NCI-H524 treated with DMSO at 0.1 percent for 48 hours (cell line): ENCODE measurements around the gene URB1.
A peak's percentile ranks its signal among the peaks of the same experiment; 100 is the strongest.
"Not testable (repeated sequence)": the region's sequence is repeated elsewhere in the genome, so short reads cannot be mapped to it uniquely, and the experiment has no call there.

ENCODE experiments used
- DNase-seq: peaks from one replicate; lab custom pipeline; 2025; lab: John Stamatoyannopoulos, UW

Gene URB1

DNA sequence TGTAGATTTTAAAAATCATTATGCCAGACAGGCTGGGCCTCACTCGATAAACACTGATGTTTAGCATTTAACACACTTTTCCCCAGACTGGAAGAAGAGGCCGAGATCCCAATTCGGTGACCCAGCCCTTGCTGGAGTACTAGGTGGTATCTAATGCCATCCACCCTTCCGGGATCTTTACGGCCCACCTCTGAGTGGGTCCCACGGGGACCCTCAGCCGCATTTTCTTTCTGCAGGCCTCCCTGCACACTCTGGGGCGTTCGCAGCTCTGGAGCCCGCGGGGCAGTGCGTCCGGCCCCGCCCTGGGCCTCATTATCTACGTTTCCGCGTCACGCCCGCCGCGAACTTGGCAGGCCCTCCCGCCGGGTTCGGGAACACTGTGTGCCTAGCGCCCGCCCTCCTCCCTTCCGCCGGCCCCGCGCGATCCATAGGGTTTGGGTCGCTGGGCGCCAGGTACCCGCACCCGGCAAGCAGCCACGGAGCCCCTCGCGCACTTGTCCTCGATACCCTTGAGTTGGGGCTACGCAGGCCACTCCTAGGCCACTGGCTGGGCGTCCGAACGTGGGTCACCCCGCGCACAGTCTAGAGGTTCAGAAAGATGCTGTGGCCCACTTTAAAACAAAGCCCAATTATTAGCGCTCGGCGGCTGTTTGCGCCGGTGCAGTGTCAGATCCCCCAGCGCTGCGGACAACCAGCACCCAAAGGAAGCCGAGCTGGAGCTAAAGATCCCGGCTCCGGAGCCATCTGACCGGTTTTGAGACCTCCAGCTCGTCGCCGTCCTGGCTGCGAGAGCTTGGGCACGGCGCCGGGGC lies 18.7 kb upstream of the URB1 start:
- no peak for DNase-seq

- no peak for DNase-seq
Observed at GRCh38 chr21:32410916-32411315, 18.1 kb upstream of the URB1 start.

GRCh38 chr21:32410291-32410690 lies 17.5 kb upstream of the URB1 start:
- no peak for DNase-seq

DNA sequence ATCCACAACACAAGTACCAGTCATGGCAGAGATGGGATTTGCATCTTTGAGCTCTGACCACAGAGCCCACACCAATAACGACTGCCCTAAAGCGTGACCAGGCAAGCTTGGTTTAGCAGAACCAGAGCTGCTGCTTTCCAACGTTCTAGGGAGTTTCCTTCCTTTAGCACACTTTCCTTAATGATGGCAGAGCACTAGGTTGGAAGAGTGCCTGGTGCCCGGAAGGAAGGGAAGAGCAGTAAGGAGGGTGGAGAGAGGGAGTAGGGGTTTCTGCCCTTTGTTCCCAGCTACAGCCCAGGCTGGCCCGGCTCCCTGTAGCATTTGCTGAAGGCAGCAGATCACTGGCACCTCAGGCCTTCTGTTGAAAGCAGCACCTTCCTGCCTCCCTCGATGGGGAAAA lies 13.6 kb upstream of the URB1 start:
- no peak for DNase-seq

DNA sequence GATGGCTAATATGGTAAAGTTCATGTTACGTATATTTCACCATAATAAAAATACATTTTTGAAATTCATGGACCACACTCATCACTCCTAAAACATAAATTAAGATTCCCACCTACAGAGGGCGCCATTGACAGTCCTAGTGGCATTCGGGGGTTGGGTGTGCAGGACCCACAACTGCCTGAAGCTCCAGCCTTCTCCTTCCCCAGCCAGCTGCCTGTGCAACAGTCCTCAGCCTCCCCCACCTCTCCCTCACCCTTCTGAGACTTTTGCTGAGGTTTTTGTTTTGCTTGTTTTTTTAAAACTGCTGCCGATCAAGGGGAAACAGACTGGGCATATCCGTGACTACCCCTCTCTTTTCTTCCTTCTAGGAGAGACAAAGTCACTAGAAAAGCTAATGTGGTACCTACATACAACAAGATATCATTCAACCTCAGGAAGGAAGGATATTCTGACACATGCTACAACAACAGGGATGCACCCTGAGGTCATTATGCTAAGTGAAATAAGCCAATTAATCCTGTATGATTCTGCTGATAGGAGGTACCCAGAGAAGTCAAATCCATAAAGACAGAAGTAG lies 10.5 kb upstream of the URB1 start:
- DNase-seq, result peak; percentile 44

DNA sequence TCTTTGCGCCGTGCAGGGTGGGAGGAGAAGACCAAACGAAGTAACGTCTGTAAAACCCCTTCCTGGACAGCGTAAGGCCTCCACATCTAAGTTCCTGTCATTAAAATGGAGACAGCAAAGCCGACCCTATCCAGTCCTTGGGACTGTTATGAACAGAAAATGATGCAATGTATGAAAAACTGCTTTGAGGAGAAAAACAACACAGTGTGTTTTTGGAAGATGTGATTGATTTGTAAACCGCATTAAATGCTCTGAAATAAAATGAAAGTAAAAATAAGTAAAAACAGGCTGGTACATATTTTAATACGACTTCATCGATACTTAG lies 827 bp upstream of the URB1 start:
- DNase-seq, result no peak

DNA sequence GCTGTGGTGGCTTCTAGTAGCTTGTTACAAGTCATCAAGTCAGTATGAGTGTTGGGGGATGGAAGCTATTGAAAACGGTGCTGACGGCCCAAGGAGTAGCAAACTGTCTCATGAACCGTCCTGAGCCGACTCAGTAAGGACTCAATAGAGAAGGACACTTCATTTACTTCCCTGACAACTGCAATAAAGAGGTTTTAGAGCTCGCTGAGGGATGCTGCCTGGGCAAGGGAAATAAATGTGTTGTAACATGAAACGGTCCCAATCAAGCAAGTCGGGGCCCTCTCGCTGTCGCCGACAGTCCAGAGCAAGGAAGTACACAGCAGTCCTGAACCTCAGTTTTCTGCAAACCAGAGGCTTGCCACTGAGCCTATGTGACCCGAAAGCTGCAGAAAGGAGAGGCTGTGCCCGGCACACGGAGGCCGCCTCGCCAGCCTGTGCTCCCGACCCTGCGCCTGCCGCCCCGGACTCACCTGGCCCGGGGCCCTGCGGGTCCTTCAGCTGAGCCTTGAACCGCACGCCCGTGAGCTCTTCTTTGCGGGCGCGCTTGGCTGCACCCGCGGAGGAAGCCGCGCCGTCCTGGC lies 423 bp downstream of the URB1 start:
- no peak for DNase-seq

DNA sequence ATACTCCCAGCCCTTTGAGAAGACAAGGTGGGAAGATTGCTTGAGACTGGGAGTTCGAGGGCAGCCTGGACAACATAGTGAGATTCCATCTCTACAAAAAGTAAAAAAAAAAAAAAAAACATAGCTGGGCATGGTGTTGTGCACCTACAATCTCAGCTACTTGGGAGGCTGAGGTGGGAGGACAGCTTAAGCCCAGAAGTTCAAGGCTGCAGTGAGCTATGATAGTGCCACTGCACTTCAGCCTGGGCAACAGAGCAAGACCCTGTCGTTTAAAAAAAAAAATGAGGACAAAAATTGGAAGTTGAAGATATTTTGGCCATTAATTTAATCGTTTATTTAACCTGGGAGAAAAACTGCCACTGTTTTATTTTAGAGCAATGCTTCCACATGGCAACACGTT lies 1.1 kb downstream of the URB1 start:
- no peak for DNase-seq

- not testable (repeated sequence) for DNase-seq
Observed at GRCh38 chr21:32390537-32391224, 2.1 kb downstream of the URB1 start.

DNA sequence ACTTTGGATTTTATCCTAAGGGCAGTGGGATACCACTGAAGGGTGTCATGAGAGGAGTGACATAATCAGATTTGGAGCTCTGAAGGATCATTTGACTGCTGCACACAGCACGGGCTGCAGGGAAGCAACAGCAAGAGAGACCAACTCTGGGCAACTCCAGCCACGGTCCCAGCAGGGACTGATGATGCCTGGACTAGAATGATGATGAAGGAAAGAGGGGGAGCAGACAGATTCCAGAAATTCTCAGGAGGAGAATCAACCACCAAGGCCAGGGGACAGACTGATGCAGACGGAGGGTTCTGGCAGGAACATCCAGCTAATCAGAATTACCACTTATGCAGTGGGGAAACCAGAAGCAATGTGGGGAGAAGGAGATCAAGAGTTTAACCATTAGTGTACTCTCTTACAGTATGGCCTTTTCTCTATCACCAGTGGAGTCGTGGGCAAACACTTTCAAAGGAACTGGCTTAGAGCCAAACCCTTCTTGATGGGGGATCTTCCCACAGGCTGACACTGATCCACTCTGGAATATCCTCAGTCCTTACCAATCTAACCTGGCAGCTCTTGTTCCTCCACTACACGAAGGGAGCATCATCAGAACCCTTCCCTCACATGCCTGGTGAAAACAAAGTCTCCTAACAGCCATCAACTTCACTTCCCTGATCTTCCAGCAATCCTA lies 3.3 kb downstream of the URB1 start:
- DNase-seq, result no peak

DNA sequence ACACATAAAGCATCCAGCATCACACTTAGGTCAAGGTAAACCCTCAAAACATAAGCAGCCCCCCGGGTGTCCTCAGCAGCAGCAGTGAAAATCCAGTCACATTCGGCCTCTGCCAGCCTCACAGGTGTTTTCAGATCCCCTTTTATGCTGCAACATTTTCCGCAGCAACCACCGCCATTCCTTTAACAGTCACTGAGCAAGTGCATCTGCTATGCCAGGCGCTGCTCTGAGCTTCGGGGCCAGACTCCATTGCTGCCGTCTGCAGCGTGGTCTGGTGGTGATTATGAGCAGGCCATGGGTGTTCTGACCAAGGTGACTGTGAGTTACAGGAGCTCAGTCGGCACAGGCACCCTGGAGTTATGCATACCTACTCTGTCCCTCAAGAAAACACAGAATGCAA lies 4.5 kb downstream of the URB1 start:
- DNase-seq, result no peak

GRCh38 chr21:32387151-32387550 lies 5.7 kb downstream of the URB1 start:
- DNase-seq, result no peak

GRCh38 chr21:32386195-32386870 lies 6.5 kb downstream of the URB1 start:
- DNase-seq, result no peak

- no peak for DNase-seq
Observed at GRCh38 chr21:32383812-32384211, 9.0 kb downstream of the URB1 start.

GRCh38 chr21:32382108-32382644 lies 10.6 kb downstream of the URB1 start:
- DNase-seq, result no peak

GRCh38 chr21:32381571-32381970 lies 11.2 kb downstream of the URB1 start:
- DNase-seq, result no peak

DNA sequence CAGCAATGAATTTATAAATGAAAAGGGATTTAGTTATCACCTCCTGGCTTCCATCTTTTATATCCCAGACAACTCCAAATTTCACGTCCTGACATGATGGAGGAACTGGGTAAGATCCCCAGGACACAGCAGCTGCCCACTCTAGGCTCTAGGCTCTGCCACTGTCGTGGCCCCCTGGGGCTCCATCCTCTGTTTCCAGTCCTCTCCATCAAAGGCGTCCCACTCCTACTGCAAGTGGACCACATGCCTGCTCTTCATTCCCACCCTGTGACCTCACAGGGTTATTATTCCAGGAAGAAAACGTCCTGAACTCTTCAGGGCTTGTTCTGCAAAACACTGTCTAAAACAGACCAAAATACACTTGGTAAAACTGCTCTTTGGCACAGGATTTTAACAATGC lies 11.9 kb downstream of the URB1 start:
- DNase-seq, result no peak

DNA sequence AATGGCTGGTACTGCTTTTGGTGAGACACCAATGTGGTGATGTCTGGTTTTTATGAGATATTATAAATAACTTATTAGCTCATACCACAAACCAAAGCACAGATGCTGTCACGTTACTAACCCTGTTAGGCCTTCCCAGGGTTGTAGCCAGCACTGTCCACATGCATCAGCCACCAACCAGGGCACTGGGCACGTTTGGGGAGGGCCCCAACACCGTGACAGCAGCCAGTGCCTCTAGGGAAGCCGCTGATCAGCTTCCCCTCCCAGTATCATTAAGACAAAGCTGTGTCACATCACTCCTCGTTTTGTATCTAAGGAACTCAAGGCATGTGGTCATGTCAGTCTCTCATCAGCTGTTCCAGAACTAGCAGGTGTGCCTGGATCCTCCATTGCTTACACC lies 13.9 kb downstream of the URB1 start:
- DNase-seq, result no peak

DNA sequence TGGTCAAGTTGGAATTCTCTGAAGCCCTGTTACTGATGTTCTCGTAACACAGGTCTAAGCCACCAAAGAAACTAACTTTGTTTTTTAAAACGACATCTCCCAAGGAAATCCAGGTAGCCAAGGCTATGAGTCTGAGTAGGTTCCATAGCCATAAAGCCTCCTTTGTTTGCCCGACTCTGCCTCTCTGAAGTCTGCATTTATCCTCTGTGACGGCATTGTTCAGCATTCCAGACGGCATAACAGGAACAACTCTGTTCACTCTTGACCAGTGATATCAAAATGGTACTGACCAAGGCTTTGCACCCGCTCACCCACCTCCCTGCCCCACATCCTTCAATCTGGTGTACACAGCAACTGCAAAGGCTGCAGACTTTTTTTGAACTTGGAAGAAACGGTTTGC lies 14.8 kb downstream of the URB1 start:
- no peak for DNase-seq

DNA sequence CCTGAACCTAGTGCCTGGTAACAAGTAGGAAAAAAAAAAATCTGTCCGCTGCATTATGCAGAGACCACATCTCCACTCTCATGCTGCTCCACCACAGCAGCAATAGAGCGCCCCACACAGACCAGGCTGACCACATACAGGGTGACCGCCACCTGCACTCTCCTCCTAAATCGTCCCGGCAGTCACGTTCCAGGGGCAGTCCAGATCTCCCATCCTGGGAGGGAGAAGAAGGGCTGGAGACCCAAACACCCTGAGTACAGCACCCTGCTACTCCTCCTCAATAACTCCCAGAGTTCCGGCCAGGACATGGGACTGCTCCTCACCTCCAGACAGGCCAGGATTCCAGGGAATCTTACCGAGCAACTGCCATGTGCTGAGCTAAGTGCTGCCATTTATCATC lies 15.3 kb downstream of the URB1 start:
- DNase-seq, result no peak

GRCh38 chr21:32372755-32373154 lies 20.1 kb downstream of the URB1 start:
- DNase-seq, result no peak

DNA sequence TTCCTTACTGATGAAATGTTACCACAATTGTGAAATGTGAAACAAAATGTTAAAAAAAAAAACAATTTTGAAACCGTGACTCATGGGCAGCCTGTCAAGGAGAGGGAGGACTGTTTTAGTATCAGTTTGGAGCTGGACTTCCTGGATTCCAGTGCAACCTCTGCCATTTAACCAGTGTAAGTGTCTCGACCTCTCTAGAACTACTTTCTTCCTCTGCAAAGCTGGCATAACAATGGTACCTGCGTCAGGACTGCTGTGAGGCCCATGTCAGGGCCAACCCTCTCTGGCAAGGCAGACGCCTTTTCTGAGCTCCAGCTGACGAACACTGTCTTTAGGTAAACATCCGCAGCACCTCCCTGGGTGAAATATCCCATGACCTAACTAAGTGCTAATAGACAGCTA lies 20.9 kb downstream of the URB1 start:
- DNase-seq, result no peak
